Skin of body (tissue), 2 donors: Measurements from ENCODE around the gene C17orf67. TPM values are rescaled to one million over a fixed set of nuclear protein-coding genes. Genes with fewer than 3 reads are reported as not detected.

Experiments used
- DNase-seq: peaks from one replicate; lab custom pipeline; 2025; lab: John Stamatoyannopoulos, UW
- total RNA-seq: library from RNA; depleted of rRNA; stranded (reverse); fragments of >200 nt; gene quantifications from one replicate; pipeline ENCODE4 v1.2.3, GENCODE V29; 2014

The C17orf67 gene
- total RNA-seq, 1 donor from 2014 or later: 0.79 TPM

- DNase-seq: no peak
Observed at GRCh38 chr17:56809106-56809819, 24.5 kb downstream of the C17orf67 start.

GRCh38 chr17:56808503-56808902 lies 25.2 kb downstream of the C17orf67 start:
- peak; percentile 64 for DNase-seq

- DNase-seq: no peak
Observed at GRCh38 chr17:56807723-56808122, 26.0 kb downstream of the C17orf67 start.

- DNase-seq: no peak
Observed at GRCh38 chr17:56806949-56807348, 26.8 kb downstream of the C17orf67 start.

- DNase-seq: no peak
Observed at GRCh38 chr17:56804454-56804853, 29.3 kb downstream of the C17orf67 start.

- no peak for DNase-seq
Observed at GRCh38 chr17:56803071-56803470, 30.6 kb downstream of the C17orf67 start.

- no peak for DNase-seq
Observed at GRCh38 chr17:56801459-56802178, 32.1 kb downstream of the C17orf67 start.

- DNase-seq: no peak
Observed at GRCh38 chr17:56798916-56799315, 34.8 kb downstream of the C17orf67 start.

- no peak for DNase-seq
Observed at GRCh38 chr17:56796536-56796935, 37.2 kb downstream of the C17orf67 start.

GRCh38 chr17:56795221-56795865 lies 38.4 kb downstream of the C17orf67 start:
- no peak for DNase-seq

GRCh38 chr17:56793957-56794356 lies 39.8 kb downstream of the C17orf67 start:
- no peak for DNase-seq

GRCh38 chr17:56793531-56793930 lies 40.2 kb downstream of the C17orf67 start:
- DNase-seq: no peak

- DNase-seq: no peak
Observed at GRCh38 chr17:56792267-56792666, 41.5 kb downstream of the C17orf67 start.

- peak; percentile 8 for DNase-seq
Observed at GRCh38 chr17:56786989-56787482, 46.7 kb downstream of the C17orf67 start.

GRCh38 chr17:56785997-56786680 lies 47.6 kb downstream of the C17orf67 start:
- DNase-seq: no peak

GRCh38 chr17:56785405-56785804 lies 48.3 kb downstream of the C17orf67 start:
- no peak for DNase-seq

- no peak for DNase-seq
Observed at GRCh38 chr17:56782338-56782737, 51.4 kb downstream of the C17orf67 start.

- no peak for DNase-seq
Observed at GRCh38 chr17:56781906-56782305, 51.8 kb downstream of the C17orf67 start.

GRCh38 chr17:56779898-56780777 lies 53.6 kb downstream of the C17orf67 start:
- DNase-seq: peak; percentile 55

- no peak for DNase-seq
Observed at GRCh38 chr17:56779322-56779721, 54.4 kb downstream of the C17orf67 start.

GRCh38 chr17:56778898-56779297 lies 54.8 kb downstream of the C17orf67 start:
- DNase-seq: no peak
